ENCODE results near the gene PLXND1.
A peak's percentile ranks its signal among the peaks of the same experiment; 100 is the strongest.

Gene PLXND1

GRCh38 chr3:129599607-129600006 is 6.9 kb downstream of the PLXND1 start:
- no peak for DNase-seq

DNA sequence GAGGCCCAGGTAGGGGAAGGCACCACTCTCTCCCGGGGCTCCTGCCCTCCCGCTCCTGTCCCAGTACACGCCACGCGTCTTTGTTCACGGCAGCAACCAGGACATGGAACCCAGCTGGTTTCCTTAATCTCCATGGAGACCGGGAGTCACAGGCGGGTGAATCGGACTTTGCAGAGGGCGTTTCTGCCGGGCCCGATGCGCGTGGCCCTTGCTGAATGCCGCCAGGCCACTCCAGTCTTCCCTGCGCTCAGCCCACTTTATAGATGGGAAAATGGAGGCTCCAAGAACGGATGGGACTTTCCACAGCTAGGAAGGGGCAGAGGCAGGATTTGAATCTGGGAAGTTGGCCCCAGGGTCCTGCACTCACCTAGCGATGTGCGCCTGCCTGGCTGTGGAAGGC is 7.4 kb downstream of the PLXND1 start:
- no peak for DNase-seq

GRCh38 chr3:129598484-129598883 is 8.0 kb downstream of the PLXND1 start:
- no peak for DNase-seq

DNA sequence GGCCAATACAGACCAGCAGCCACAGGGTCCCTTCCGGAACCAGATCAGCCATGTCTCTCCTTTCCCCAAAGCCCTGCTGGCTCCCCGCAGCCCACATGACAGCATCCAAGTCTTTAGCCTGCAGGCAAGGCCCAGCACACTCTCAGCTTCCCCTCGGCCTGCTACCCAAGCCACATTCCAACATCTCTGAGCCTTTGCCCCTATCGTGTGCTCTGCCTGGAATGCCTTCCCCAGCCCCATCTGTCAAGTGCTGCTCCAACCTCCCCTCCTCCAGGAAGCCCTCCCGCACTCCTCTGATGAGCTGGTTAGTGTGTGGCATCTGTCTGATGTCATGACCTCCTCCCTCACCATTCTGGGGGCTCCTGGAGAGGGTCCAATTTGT is 8.5 kb downstream of the PLXND1 start:
- DNase-seq: no peak

- DNase-seq: peak; percentile 43
These were observed 9.1 kb downstream of the PLXND1 start for GRCh38 chr3:129597087-129597999.

DNA sequence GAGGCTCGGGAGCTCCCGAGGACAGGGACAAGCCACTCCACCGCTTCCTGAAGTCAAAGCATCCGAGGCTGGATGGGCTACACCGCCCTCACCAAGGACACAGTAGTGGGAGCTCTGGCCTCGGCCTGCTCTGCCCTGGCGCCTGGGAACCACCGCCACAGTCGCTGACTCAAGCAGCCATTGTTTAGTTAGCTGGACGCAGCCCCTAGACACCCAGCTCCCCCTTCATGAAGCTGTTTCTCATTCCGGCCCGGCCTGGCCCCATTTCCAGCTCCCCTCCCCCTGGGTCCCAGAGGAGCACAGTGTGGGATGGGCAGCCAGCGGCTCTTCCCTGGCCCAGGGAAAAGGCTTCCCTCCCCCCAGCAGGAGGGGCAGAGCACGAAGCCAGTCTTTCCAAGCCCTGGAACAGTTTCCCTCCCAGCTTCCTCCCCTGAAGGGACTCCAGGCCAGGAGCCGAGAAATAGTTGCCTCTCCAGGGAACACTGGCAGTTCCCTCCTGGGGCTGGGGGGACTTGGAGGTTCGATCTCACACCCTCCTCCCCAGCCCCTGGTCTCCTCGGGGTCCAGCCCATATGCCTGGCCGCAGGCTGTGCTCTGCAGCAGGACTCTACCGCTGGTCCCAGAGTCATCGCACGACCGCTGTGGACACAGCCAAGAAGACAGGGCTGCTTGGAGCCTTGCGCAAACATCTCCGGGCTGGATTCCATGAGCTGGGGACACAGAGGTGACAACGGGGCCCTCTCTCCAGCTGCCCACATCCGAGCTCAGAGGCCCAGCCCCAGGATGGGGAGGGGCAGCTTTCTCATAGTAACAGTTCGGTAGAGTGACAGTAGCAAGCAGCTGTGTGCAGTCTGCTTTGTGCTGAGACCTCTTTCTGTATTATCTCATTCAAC is 10.0 kb downstream of the PLXND1 start:
- DNase-seq: no peak

- no peak for DNase-seq
These were observed 10.8 kb downstream of the PLXND1 start for GRCh38 chr3:129595544-129596193.

- no peak for DNase-seq
These were observed 11.5 kb downstream of the PLXND1 start for GRCh38 chr3:129594907-129595390.

DNA sequence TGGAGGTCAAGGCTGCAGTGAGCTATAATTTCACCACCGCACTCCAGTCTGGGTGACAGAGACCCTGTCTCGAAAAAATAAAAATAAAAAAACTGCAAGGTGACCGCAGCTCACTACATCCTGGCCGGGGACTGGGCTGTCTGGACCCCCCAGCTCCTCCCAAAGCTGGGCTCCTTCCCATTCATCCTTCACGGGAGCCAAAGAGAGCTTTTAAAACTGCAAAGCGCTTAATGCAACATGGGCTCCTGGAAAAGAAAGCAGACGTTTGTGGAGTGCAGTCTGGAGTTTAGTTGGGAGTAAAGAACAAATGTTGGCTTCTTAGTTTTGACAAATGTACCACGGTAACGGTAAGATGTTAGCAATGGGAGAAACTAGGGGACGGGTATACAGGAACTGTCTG is 12.1 kb downstream of the PLXND1 start:
- DNase-seq: no peak

- no peak for DNase-seq
These were observed 12.7 kb downstream of the PLXND1 start for GRCh38 chr3:129593595-129594339.

DNA sequence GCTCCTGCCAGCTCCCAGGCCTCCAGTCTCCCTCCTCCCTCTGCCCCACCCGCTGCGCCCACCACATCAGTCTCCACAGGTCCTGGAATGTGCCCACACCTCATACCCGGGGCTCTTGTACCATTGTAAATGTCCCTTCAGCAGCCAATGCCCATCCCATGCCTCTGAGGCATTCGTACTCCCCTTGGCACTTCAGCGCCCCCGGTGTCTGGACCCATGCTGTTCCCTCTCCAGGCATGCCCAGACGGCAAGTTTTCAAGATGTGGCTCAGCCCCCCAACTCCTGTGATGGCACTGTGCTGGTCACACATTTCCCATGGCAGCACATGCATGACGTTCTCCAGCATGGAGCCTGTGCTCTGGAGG is 13.3 kb downstream of the PLXND1 start:
- DNase-seq: peak; percentile 43

DNA sequence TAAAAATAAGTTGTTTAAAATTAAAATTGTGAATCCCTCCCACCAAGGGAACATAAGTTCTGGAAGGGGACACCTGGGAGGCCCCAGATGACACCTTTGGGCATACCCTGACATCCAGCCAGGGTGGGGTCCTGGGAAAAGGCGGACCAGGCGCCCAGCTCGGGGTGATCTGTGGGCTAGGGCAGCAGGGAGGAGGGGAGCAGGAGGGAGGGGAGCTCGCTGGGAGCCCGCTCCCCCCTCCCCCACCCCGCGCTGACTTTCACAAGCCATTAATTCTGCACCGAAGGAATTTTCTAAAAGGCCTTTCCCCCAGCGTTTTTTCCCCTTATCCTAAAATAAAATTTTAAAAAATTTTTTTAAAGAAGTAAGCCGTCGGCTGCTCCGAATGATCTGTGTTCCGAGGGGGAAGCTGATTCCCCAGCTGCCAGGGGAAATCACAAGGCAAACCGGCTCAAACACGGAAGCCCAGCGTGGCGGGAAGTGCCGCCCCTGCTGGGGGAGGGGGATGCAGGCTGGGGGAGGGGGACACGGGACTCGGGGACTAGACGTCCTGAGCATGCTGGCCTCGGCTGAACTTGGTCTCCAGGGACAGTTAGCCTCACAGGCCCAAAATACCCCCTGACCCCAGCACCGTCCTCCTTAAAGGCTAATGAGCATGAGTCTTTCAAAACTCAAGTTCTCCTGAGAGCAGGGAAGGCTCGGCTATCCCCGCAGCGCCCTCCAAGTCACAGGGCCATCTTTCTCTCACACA is 13.9 kb downstream of the PLXND1 start:
- no peak for DNase-seq

- DNase-seq: no peak
These were observed 14.5 kb downstream of the PLXND1 start for GRCh38 chr3:129591932-129592331.

- no peak for DNase-seq
These were observed 16.3 kb downstream of the PLXND1 start for GRCh38 chr3:129590215-129590614.

DNA sequence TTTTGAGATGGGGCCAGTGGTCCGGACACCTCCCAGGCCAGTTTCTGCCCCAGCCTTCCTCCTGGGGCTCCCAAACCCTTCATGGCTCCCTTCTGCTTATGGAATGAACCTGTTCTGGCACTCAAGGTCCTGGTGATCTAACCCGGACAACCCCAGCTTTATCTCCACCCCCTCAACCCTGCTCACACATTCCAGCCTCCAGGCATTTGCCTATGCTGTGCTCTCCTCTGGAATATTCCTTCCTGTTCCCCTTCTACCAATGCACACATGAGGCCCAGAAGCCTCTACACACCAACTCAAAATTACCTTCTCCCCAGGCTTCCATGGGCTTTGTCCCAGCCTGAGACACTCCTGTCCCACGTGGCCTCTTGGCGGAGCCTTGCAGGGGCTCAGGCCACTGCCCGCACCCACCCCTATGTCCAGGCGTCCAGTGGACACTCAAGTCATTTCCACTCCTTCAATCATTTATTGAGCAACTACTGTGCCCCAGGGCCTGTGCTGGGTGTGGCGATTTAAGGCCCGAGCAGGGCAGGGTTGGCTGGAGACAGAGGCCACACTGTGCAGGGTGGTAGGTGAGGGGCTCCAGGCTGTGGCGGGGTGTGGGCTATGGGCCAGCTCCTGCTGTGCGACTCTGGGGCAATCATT is 18.8 kb downstream of the PLXND1 start:
- no peak for DNase-seq

DNA sequence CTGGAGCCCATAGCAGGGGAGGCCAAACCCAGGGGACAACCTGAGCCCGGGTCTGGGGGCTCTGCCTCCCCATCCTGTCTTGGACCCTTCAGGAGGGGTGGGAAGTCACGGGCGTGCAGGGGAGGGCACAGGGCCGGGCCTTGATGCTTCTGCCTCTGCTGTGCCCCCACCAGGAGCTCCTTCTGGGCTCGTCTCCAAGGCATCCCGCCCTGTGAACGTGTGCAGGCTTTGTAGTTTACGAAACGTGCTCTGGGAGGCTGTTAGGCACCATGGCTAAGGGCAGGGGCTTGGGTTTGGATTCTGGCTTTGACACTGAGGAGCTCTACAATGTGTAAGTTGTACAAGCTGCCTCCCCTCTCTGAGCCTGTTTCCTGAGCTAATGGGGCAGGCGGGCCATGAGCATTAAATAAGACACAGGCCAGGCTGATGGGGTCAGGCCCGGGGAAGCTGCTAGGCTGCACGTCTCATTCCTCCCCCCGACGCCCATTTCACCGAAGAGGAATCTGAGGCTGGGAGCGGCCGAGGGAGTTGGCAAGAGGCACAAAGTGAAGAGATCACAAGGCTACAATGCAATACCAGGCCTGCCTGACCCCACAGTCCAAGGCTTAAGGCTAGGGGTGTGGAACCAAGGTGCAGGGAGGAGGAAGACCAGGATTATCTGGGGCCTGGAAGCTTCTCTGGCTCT is 19.6 kb downstream of the PLXND1 start:
- peak; percentile 65 for DNase-seq

DNA sequence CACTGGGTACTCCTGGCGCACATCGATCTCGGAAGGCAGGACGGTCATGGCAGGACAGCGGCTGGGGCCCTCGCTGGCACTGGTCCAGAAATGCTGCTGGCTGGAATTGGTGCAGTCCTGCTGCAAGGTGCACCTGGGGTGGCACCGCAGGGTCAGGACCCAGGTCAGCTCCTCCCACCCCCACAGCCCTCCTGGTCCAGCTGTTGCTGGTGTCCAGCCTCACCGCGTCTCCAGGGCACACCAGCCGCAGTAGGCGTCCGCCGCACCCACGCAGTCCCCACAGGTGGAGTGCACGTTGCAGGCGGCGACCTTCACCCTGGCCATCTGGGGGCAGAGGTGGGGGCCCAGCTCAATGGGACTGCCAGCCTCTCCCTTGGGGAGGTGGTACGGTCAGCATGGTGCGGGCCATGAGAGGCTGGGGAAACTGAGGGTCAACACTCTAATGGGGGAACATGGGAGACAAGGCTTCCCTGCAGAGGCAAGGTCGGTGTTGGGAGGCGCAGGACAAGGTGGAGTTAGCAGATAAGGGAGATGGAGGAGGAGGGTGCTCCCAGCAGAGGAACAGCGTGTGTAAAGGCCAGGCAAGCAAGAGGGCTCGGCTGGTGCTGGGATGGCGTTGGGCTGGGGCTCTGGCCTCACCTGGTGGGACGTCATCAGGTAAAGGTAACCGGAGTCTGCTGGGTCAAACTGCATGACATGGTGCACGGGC is 20.4 kb downstream of the PLXND1 start:
- DNase-seq: peak; percentile 84

DNA sequence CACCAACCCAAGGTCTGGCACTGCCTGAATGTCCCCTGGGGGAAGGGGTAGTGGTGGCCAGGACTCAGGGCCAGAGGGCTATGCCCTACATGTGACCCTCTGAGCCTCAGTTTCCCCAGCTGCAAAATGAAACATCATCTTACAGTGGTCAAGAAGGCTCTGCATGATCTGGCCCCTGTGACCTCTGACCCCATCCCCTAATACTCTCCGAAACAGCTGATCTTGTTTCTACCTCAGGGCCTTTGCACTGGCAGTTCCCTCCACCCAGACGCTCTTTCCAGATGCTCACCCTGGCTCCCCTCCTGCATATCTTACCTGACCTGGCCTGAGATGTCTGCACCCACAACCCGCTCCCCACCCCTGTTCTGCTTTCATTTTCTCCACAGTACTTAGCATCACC is 21.8 kb downstream of the PLXND1 start:
- DNase-seq: no peak

- no peak for DNase-seq
These were observed 23.2 kb downstream of the PLXND1 start for GRCh38 chr3:129583289-129583688.

DNA sequence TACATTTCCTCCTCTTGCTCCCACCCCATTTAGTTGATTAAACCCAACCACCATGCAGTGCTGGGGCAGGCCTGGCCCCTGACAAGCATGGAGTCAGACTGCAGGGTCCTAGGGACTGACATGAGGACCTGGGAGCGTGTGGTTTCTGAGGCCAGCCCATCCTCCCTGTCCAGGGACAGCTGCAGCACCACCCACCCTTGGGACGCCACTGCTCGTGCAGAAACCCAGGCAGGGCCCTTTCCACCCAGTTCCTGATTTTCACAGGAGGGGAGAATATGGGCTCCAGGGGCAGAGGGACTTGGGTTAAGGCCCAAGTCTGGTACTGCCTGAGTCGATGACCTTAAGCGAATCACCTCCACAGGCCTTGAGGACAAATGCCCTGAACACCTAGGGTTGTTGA is 23.7 kb downstream of the PLXND1 start:
- DNase-seq: no peak

Data from hematopoietic multipotent progenitor cell treated with erythropoietin and hydrocortisone succinate and interleukin-3 and kit ligand, for 8 days (in vitro differentiated cells).